ENCODE measurements around the gene MT1H. TPM values are rescaled to one million over a fixed set of nuclear protein-coding genes. Genes with fewer than 3 reads are reported as not detected.

Gene MT1H
- total RNA-seq, 1 experiment from 2014 or later, result not detected

DNA sequence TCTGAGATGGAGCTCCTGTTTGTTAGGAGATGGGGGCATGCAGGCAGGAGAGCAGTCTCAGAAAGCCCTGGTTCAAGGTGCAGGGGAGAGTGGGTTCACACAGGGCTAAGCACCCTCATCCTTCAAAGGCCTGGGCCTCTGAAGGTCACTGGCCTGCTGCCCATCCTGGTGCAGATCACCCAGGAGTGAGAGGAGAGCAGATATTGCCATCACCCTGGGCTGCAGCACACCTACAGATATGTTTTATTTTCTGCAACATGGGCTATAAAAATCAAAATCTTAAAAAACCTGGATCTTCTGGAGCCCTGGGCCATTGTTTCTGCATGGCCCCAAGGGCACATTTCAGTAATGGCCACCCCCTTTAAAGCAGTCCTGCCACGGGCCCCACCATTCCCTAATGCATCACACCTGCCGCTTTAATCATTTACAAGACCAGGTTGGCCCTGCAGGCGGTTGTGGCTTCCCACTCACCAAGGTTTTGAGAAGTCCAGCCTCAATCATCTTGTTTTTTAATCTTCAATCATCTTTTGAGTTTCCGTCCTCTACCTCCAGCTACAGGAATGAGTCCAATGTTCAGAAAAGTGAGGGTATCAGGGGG lies 39.9 kb downstream of the MT1H start:
- H3K4me3 ChIP-seq, result no peak overlapping the region
- intact Hi-C loops (cut with micrococcal nuclease; ENCODE audit: unreplicated experiment), result loop anchor here (10.0 kb wide), 3 partner anchors 355 to 995 kb away; no protein-coding TSS in a partner anchor
- ChIA-PET POLR2A (ENCODE audit: unreplicated experiment) (no interaction called here), CTCF (no interaction called here)
- TF ChIP-seq, protein P1, sequence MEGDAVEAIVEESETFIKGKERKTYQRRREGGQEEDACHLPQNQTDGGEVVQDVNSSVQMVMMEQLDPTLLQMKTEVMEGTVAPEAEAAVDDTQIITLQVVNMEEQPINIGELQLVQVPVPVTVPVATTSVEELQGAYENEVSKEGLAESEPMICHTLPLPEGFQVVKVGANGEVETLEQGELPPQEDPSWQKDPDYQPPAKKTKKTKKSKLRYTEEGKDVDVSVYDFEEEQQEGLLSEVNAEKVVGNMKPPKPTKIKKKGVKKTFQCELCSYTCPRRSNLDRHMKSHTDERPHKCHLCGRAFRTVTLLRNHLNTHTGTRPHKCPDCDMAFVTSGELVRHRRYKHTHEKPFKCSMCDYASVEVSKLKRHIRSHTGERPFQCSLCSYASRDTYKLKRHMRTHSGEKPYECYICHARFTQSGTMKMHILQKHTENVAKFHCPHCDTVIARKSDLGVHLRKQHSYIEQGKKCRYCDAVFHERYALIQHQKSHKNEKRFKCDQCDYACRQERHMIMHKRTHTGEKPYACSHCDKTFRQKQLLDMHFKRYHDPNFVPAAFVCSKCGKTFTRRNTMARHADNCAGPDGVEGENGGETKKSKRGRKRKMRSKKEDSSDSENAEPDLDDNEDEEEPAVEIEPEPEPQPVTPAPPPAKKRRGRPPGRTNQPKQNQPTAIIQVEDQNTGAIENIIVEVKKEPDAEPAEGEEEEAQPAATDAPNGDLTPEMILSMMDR (conservative IDR thresholded peaks at IDR 0.05), result no peak
- TF ChIP-seq EZH2 (IDR thresholded peaks at IDR 0.05; ENCODE audit: low read depth), result no peak
- H3K9me2 ChIP-seq (ENCODE audit: insufficient read depth), result no peaks in the 10 kb centered on the region
- H3K4me1 ChIP-seq (replicated peaks; ENCODE audit: insufficient read depth), result no peaks in the 10 kb centered on the region
- BruUV-seq (replicated peaks), result no TSS peak
- no peaks in the 10 kb centered on the region for H3F3A ChIP-seq (ENCODE audit: insufficient read depth, low read depth)
- no peaks in the 10 kb centered on the region for H3K9me3 ChIP-seq (ENCODE audit: insufficient read depth, low read depth)
- no peaks in the 10 kb centered on the region for H3K36me3 ChIP-seq (ENCODE audit: low read depth)
- H3K27ac ChIP-seq, result no peak overlapping the region
- H3K79me2 ChIP-seq (ENCODE audit: low read depth), result no peaks in the 10 kb centered on the region
- H2AFZ ChIP-seq, result no peak overlapping the region
- no peak for DNase-seq
- no peaks in the 10 kb centered on the region for H3K27me3 ChIP-seq (ENCODE audit: insufficient read depth, low read depth)
- H4K20me1 ChIP-seq (ENCODE audit: insufficient read depth), result no peaks in the 10 kb centered on the region
- no peak overlapping the region for H3K4me2 ChIP-seq

DNA sequence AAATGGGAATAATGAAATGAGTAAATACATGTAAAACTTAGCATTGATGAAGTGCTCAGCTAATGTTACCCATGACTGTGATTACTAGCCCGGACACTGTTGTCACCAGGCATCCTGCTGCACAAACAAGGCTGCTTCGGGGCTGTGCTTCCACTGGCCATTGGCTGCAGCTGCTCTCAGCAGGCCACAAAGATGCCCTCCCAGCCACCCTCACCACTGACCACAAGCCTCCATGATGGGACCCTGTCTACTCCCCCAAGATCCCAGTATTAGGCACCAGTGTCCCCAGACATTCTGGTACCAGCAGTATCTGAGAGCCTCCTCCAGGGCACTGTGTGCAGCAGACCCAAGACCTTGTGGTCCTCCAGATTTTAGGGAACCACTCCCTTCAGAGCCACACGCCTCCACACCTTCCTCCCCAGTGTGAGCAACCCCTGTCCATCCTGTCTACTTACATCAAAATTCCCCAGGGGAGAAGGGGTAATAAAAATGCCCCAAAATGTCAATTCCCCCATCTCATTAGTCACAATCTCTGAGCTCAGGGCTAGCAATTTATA lies 40.6 kb downstream of the MT1H start:
- H3K79me2 ChIP-seq (ENCODE audit: low read depth), result no peaks in the 10 kb centered on the region
- H3K4me2 ChIP-seq, result no peak overlapping the region
- H3K27ac ChIP-seq, result no peak overlapping the region
- DNase-seq, result no peak
- no peaks in the 10 kb centered on the region for H3K36me3 ChIP-seq (ENCODE audit: low read depth)
- POLR2A ChIA-PET (ENCODE audit: unreplicated experiment), result no interaction called here
- intact Hi-C loops (cut with micrococcal nuclease; ENCODE audit: unreplicated experiment), result no loop called here
- H3F3A ChIP-seq (ENCODE audit: insufficient read depth, low read depth), result no peaks in the 10 kb centered on the region
- no peak overlapping the region for H2AFZ ChIP-seq
- H3K9me3 ChIP-seq (ENCODE audit: insufficient read depth, low read depth), result no peaks in the 10 kb centered on the region
- H3K4me3 ChIP-seq, result no peak overlapping the region
- H3K27me3 ChIP-seq (ENCODE audit: insufficient read depth, low read depth), result no peaks in the 10 kb centered on the region
- CTCF ChIA-PET, result no interaction called here
- no peaks in the 10 kb centered on the region for H3K4me1 ChIP-seq (replicated peaks; ENCODE audit: insufficient read depth)
- no peaks in the 10 kb centered on the region for H3K9me2 ChIP-seq (ENCODE audit: insufficient read depth)
- no peaks in the 10 kb centered on the region for H4K20me1 ChIP-seq (ENCODE audit: insufficient read depth)
- no peak for TF ChIP-seq EZH2 (IDR thresholded peaks at IDR 0.05; ENCODE audit: low read depth)
- TF ChIP-seq, protein P1 (conservative IDR thresholded peaks at IDR 0.05), result no peak
- BruUV-seq (replicated peaks), result no TSS peak

DNA sequence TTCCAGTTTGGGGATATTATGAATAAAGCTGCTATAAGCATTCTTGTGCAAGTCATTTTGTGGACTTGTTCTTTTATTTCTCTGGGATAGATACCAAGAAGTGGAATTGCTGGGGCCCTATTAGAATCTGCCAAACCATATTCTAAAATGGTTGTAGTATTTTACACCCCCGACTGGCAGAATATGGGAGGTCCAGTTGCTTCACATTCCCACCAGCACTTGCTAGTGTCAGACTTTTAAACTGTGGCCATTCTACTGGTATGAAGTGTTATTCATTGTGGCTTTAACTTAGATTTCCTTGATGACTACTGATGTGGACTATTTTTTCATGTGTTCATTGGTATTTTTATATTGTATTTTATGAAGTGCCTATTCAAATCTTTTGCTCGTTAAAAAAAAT lies 42.2 kb downstream of the MT1H start:
- no peaks in the 10 kb centered on the region for H3K79me2 ChIP-seq (ENCODE audit: low read depth)

More for the DNA sequence above, 42.2 kb downstream of the MT1H start:
- TF ChIP-seq, protein P1 (conservative IDR thresholded peaks at IDR 0.05), result no peak
- TF ChIP-seq EZH2 (IDR thresholded peaks at IDR 0.05; ENCODE audit: low read depth), result no peak
- Histone ChIP-seq H3K4me1 (replicated peaks; ENCODE audit: insufficient read depth) (no peaks in the 10 kb centered on the region), H3K27me3 (ENCODE audit: insufficient read depth, low read depth) (no peaks in the 10 kb centered on the region), H3K9me3 (ENCODE audit: insufficient read depth, low read depth) (no peaks in the 10 kb centered on the region), H3K4me2 (no peak overlapping the region), H3K4me3 (no peak overlapping the region), H3K9me2 (ENCODE audit: insufficient read depth) (no peaks in the 10 kb centered on the region), H3K27ac (no peak overlapping the region), H3F3A (ENCODE audit: insufficient read depth, low read depth) (no peaks in the 10 kb centered on the region), H2AFZ (no peak overlapping the region), H3K36me3 (ENCODE audit: low read depth) (no peaks in the 10 kb centered on the region), H4K20me1 (ENCODE audit: insufficient read depth) (no peaks in the 10 kb centered on the region)
- intact Hi-C loops (cut with micrococcal nuclease; ENCODE audit: unreplicated experiment), result no loop called here
- POLR2A ChIA-PET (ENCODE audit: unreplicated experiment), result interaction anchor here (0.7 kb wide), 1 partner anchor 10 kb away, joined by 3 read pairs; no protein-coding TSS in a partner anchor
- no TSS peak for BruUV-seq (replicated peaks)
- CTCF ChIA-PET, result interaction anchor here (0.7 kb wide), 2 partner anchors 375 to 510 kb away, joined by 4 read pairs; no protein-coding TSS in a partner anchor
- DNase-seq, result no peak

Measured in PC-9 (cell line).